ENCODE data around the gene CELSR2.
A peak's percentile ranks its signal among the peaks of the same experiment; 100 is the strongest.

The CELSR2 gene

GRCh38 chr1:109256971-109257681, 7.8 kb downstream of the CELSR2 start:
- Histone ChIP-seq H3K9me3 (ENCODE audit: control insufficient read depth, insufficient read depth, low read depth, low read length) (no peaks in the 10 kb centered on the region), H3K27ac (ENCODE audit: extremely low read depth, low read depth, low read length) (no peak overlapping the region), H3K4me1 (ENCODE audit: control insufficient read depth, insufficient read depth, low read length) (peaks cover 5% of the 10 kb centered on the region; the same call in 1 of the 2 replicates), H3K36me3 (ENCODE audit: control insufficient read depth in 2 of 2, insufficient read depth in 1 of 2, low read length in 2 of 2) (peaks cover 0 to 59% of the 10 kb centered on the region in 2 experiments; a peak in 1 of 3 replicates), H3K4me3 (ENCODE audit: low read depth, low read length) (no peak overlapping the region)
- ChIA-PET POLR2A (no interaction called here), CTCF (interaction anchor here (0.6 to 1.8 kb wide), 5 partner anchors 18 to 142 kb away, joined by 3 to 14 read pairs (median 4); partner anchors contain the start of gene SORT1)
- TF ChIP-seq ZNF423 (tag by site-specific recombination; IDR thresholded peaks at IDR 0.05) (0 out of 2 replicates have a peak, but pooled peaks have one; percentile 8), EGR2 (tag by site-specific recombination; IDR thresholded peaks at IDR 0.05; ENCODE audit: low read depth) (peak; percentile 67; the same call in 1 of the 2 replicates), ZNF121 (tag by site-specific recombination; IDR thresholded peaks at IDR 0.05) (peak; percentile 91), ZNF138 (tag by site-specific recombination; IDR thresholded peaks at IDR 0.05; ENCODE audit: borderline replicate concordance) (no peak), ZNF707 (tag by site-specific recombination; IDR thresholded peaks at IDR 0.05) (no peak), ZBTB20 (tag by site-specific recombination; IDR thresholded peaks at IDR 0.05) (peak; percentile 15; the same call in 1 of the 2 replicates), ZNF146 (tag by site-specific recombination; IDR thresholded peaks at IDR 0.05) (no peak), ZBTB8A (tag by site-specific recombination; IDR thresholded peaks at IDR 0.05) (0 out of 2 replicates have a peak, but pooled peaks have one; percentile 31)
- TF ChIP-seq, protein P1, sequence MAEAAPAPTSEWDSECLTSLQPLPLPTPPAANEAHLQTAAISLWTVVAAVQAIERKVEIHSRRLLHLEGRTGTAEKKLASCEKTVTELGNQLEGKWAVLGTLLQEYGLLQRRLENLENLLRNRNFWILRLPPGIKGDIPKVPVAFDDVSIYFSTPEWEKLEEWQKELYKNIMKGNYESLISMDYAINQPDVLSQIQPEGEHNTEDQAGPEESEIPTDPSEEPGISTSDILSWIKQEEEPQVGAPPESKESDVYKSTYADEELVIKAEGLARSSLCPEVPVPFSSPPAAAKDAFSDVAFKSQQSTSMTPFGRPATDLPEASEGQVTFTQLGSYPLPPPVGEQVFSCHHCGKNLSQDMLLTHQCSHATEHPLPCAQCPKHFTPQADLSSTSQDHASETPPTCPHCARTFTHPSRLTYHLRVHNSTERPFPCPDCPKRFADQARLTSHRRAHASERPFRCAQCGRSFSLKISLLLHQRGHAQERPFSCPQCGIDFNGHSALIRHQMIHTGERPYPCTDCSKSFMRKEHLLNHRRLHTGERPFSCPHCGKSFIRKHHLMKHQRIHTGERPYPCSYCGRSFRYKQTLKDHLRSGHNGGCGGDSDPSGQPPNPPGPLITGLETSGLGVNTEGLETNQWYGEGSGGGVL (tag by site-specific recombination; IDR thresholded peaks at IDR 0.05): 0 out of 2 replicates have a peak, but pooled peaks have one; percentile 9

DNA sequence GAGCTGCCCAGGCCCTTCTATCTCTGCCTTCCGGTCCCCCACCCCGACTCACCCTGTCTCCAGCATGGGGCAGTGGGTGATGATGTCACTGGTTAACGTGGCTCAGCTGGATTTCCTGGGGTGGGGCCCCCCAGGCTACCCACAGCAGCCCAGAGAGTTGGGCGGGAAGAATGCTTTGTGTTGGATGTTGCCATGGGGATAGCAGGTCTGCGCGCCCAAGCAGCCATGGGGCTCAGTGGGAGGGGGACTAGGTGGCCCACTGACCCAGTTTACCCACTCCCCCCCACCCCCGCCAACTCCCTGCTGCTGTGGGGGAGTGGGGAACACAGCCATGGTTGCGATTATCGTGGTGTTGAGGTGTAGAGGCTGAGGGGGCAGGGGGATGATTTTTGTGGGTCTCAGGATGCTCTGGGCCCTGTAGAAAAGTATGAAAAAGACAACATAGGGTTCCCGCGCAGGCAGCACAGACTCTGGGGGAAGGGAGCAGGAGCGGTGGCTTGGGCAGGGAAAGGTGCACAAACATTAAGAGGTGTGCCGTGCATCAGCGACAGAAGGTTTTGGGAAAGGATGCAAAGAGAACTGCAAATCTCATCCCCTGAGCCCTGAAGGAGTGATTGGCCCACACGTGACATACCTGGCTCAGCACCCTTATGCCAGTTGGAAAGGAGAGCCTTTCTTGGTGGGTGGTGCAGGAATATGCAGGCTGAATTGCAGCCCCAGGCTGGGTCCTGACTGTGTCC, 8.5 kb downstream of the CELSR2 start:
- Histone ChIP-seq H3K9me3 (ENCODE audit: control insufficient read depth, insufficient read depth, low read depth, low read length) (no peaks in the 10 kb centered on the region), H3K27ac (ENCODE audit: extremely low read depth, low read depth, low read length) (no peak overlapping the region), H3K4me3 (ENCODE audit: low read depth, low read length) (no peak overlapping the region), H3K4me1 (ENCODE audit: control insufficient read depth, insufficient read depth, low read length) (peaks cover 5% of the 10 kb centered on the region; the same call in 1 of the 2 replicates), H3K36me3 (ENCODE audit: control insufficient read depth in 2 of 2, insufficient read depth in 1 of 2, low read length in 2 of 2) (peaks cover 0 to 59% of the 10 kb centered on the region in 2 experiments; a peak in 1 of 3 replicates)
- POLR2A ChIA-PET: no interaction called here
- CTCF ChIA-PET: interaction anchor here (0.6 to 1.8 kb wide), 4 partner anchors 18 to 142 kb away, joined by 3 to 14 read pairs (median 4); partner anchors contain the start of gene SORT1
- TF ChIP-seq GLIS2 (tag by site-specific recombination; IDR thresholded peaks at IDR 0.05) (peak; percentile 85), BCL11A (tag by site-specific recombination; IDR thresholded peaks at IDR 0.05; ENCODE audit: low read depth) (no peak), ZNF658 (tag by site-specific recombination; IDR thresholded peaks at IDR 0.05) (no peak), ZNF600 (tag by site-specific recombination; IDR thresholded peaks at IDR 0.05) (no peak), SCRT1 (tag by site-specific recombination; IDR thresholded peaks at IDR 0.05; ENCODE audit: borderline replicate concordance) (no peak), ZNF610 (tag by site-specific recombination; IDR thresholded peaks at IDR 0.05; ENCODE audit: borderline replicate concordance) (no peak), ZNF148 (tag by site-specific recombination; IDR thresholded peaks at IDR 0.05; ENCODE audit: borderline replicate concordance) (no peak), ZNF157 (tag by site-specific recombination; IDR thresholded peaks at IDR 0.05) (no peak), ZIC2 (tag by site-specific recombination; IDR thresholded peaks at IDR 0.05) (peak; percentile 89), AEBP2 (tag by site-specific recombination; IDR thresholded peaks at IDR 0.05; ENCODE audit: borderline replicate concordance) (no peak), KLF10 (tag by site-specific recombination; IDR thresholded peaks at IDR 0.05) (no peak)
- TF ChIP-seq, protein P2, sequence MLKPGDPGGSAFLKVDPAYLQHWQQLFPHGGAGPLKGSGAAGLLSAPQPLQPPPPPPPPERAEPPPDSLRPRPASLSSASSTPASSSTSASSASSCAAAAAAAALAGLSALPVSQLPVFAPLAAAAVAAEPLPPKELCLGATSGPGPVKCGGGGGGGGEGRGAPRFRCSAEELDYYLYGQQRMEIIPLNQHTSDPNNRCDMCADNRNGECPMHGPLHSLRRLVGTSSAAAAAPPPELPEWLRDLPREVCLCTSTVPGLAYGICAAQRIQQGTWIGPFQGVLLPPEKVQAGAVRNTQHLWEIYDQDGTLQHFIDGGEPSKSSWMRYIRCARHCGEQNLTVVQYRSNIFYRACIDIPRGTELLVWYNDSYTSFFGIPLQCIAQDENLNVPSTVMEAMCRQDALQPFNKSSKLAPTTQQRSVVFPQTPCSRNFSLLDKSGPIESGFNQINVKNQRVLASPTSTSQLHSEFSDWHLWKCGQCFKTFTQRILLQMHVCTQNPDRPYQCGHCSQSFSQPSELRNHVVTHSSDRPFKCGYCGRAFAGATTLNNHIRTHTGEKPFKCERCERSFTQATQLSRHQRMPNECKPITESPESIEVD (tag by site-specific recombination; IDR thresholded peaks at IDR 0.05): no peak
- TF ChIP-seq, protein P3, sequence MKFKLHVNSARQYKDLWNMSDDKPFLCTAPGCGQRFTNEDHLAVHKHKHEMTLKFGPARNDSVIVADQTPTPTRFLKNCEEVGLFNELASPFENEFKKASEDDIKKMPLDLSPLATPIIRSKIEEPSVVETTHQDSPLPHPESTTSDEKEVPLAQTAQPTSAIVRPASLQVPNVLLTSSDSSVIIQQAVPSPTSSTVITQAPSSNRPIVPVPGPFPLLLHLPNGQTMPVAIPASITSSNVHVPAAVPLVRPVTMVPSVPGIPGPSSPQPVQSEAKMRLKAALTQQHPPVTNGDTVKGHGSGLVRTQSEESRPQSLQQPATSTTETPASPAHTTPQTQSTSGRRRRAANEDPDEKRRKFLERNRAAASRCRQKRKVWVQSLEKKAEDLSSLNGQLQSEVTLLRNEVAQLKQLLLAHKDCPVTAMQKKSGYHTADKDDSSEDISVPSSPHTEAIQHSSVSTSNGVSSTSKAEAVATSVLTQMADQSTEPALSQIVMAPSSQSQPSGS (tag by site-specific recombination; IDR thresholded peaks at IDR 0.05; ENCODE audit: low read depth): peak; percentile 75
